ENCODE measurements around the gene TRIM4.
"Not testable (repeated sequence)": the region's sequence is repeated elsewhere in the genome, so short reads cannot be mapped to it uniquely, and the experiment has no call there.

Gene TRIM4

DNA sequence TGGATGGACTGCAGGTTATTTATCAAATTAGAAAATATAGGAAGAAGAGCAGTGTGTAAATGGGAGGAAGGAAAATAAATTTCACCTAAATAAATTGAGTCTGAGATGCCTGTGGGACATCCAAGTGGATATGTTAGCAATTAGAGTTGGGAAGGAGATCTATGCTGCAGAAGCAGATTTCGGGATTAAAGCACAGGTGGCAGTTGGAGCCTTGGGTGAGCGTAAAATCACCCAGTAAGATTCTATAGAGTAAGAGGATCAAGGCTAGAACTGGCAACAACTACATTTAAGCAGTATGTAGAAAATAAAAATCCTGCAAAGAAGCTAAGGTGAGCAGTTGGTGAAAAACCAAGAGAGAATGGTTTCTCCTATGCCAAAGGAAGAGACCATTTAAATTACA is 8.4 kb downstream of the TRIM4 start:
- no peak for DNase-seq

DNA sequence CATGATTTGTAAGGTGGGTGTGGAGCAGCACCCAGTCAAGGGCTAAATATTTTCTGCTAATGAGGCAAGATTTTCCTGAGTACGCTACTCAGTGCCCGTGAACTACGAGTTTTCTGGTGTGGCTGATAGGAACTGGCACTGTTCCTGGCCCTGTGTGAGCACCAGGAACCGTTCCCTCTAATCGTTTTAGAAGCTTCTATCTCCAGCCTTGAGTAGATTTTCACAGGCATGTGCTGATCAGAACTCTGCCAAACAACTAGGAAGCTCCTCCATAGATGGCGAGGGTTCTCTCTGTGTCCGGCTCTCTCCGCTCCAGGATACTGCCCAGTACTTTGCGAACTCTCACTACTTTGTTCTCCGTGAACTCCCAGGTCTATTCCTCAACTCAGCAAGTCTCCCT is 17.7 kb downstream of the TRIM4 start:
- no peak for DNase-seq

DNA sequence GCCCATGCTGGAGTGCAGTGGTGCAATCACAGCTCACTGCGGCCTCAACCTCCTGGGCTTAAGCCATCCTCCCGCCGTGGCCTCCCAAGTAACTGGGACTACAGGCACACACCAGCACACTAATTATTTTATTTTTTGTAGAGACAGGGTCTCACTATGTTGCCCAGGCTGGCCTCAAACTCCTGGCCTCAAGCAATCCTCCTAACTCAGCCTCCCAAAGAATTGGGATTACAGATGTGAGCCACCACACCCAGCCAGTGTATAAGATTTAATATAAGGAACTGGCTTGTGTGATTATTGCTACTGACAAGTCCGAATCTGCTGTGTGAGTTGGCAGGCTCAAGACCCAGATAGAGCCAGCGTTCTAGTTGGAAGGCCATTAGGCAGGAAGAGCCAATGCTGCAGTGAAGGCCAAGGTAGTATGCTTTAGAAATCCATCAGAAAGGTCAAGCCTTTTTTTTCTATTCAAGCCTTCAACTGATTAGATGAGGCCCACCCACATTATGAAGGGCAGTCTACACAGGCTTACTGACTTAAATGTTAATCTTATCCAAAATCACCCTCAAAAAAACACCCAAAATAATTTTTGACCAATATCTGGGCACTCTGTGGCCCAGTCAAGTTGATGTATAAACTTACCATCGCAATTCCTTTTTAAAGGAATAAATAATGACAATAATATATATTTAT is 19.4 kb downstream of the TRIM4 start:
- DNase-seq: no peak

DNA sequence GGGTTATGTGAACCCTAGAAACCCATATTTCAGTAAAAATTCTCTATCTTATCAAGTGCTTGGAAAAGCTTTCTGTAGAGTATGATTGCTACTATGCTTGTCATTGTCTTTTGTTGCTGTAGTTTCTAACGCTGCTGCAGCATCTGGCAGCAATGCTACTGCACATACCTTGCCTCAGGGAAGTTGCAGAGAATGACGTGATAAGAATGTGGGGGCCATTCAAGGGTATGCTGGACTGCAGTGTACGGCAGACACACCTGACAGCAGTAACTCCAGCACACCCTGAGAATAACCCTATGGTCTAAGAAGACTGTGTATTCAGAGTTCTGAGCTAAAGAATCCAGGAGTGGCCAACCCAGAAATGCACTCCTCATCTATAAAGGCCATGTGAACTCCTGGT is 20.5 kb downstream of the TRIM4 start:
- DNase-seq: no peak

DNA sequence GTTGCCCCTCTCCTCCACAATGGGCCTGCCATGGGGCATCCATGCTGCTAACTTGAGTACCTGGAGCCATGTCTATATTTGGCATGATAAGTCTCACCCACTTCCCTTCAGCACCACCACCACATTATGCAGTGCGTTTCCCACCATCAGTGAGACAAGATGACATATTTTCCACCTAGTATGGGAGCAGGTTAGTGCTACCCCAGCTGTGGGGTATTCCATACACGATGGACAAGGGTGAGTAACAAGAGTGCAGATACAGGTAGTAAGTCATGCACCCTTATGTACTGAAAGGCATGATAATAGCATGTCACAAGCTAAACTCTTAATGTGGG is 21.3 kb downstream of the TRIM4 start:
- no peak for DNase-seq

DNA sequence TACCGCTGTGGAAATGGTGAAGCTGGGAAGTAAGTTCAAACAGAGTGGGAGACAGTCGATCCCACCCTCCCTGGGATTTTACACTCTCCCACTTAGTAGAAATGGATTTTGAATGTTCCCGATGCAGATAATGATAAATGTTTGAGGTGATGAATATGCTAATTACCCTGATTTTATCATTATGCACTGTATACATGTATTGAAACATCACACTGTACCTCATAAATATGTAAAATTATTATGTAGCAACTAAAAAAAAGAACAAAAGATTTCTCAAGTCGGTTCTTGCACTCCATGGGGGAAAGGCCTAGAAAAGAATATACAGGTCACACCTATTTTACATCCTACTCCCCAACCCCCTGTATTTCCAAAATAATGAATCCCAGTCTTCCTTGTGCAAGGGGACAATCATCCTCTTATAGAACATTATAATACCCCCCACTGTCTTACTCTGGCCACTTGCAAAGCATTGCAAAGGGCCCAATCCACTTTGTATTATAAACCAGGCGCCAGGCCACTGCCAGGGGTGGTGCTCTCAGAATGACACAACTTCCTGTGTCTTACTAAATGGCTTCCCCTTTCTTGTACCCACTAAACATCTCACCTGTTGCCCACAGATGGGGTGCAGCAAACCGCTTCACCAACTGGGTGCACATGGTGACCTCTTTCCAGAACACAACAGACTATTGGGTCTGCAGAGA is 21.9 kb downstream of the TRIM4 start:
- no peak for DNase-seq

DNA sequence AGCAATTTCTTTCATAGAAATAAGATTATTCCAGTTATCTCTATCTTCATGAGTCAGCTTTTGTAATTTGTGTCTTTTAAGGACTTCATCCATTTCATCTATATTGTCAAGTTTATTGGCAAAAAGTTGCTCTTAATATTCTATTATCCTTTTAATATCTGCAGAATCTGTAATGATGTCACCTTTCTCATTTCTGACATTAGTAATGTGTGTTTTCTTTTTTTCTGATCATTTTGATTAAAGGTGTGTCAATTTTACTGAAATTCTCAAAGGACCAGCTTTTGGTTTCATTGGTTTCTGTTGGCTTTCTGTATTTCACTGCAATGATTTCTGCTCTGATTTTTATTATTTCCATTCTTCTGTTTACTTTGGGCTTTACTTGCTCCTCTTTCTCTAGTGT is 24.6 kb downstream of the TRIM4 start:
- DNase-seq: no peak

DNA sequence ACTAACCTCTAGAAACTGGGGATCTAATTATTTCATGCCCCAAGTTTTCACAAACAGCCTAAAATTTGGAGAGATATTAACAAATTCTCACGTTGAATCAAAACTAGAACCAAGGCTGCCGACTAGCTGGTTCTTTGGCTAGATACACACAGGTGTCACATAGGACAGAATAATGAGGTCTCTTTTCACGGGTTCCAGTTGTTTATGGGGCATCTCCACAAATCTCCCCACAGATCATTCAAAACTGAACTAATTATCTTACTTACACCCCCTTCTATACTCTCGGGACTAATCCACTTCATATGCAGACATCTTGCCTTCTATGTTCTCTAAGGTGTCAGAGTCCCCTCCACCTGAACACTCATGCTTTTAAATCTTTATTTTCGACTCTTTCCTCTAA is 26.1 kb downstream of the TRIM4 start:
- DNase-seq: no peak

DNA sequence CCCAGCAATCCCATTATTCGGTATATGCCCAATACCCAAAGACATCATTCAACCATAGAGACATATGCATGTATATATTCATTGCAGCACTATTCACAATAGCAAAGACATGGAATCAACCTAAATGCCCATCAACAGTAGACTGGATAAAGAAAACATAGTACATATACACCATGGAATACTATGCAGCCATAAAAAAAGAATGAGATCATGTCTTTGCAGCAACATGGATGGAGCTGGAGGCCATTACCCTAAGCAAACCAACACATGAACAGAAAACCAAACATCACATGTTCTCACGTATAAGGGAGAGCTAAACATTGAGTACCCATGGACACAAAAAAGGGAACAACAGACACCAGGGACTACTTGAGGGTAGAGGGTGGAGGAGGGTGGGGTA is 29.0 kb downstream of the TRIM4 start:
- DNase-seq: not testable (repeated sequence)

DNA sequence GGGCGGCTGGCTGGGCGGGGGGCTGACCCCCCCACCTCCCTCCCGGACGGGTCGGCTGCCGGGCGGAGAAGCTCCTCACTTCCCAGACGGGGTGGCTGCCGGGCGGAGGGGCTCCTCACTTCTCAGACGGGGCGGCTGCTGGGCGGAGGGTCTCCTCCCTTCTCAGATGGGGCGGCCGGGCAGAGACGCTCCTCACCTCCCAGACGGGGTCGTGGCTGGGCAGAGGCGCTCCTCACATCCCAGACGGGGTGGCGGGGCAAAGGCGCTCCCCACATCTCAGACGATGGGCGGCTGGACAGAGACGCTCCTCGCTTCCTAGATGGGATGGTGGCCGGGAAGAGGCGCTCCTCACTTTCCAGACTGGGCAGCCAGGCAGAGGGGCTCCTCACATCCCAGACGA is 31.0 kb downstream of the TRIM4 start:
- not testable (repeated sequence) for DNase-seq

DNA sequence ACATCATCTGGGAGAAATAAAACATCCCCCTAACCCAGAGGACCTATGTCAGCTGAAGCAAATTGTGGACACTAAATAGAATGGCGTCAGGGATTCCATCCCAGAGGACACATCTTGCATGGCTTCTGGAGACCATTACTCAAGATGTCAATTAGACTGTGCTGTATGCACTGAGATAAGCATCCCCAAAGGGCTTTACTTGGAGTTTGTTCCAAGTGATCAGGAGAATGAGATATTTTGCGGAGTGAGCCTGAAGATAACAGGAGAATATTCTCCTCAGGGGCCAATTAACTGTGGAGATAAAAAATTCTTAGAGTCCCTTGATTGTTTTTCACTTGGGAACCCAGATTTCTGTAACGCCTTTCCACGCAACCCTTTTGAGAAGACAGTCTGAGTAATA is 38.0 kb downstream of the TRIM4 start:
- DNase-seq: no peak

DNA sequence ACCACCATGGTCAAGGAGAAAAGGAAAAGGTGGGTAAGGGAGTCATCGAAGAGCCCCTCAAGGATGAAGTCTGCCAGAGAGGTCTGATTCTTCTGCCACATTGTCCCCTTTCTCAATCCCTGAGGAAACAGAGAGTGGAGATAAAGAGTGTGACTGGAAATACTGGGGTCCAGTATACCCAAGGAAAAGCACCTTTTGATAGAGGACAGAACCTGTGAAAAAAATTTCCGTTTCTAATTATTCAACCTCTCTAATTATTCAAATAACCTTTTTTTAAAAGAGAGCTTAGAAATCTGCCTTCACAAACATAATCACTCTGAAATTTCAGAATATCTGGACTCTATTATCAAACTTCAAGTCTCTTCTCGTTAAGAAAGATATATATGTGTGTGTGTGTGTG is 42.4 kb downstream of the TRIM4 start, which contains the start of gene OR2AE1:
Gene OR2AE1 (minus strand): TSS at position 101 of the 400 bp plus-strand sequence. CDS start 0 bp downstream, at position 101.
- DNase-seq: no peak

DNA sequence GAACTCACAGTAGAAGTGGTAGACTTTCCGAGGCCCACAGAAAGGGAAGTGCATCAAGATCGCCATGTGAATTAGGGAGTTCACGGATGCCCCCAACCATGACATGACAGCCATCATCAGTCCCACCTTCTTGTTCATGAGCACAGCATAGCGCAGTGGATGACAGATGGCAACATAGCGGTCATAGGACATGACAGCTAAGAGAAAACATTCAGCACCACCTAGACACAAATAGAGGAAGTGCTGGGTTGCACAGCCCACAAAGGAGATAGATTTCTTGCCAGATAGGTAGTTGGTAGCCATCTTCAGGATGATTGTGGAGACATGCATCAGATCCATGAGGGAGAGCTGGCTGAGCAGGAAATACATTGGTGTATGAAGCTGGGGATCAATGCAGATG is 42.8 kb downstream of the TRIM4 start:
- no peak for DNase-seq

DNA sequence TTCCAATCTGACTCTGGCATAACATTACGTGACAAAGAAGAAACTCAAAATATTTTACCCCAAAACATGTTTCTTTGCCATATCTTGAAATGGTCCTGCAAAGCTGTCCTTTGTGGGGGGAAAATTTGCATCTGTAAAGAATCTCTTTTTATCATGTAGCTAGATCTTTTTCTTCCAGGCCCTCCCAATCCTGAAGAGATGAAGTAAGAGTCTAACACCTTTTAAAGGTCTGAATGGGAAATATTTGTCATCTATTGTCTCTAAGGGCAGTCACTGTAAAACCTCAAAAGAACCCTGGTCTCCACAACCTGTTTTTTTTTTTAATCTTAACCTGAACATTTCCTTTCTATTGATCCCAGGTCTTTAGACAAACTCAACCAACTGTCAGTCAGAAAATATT is 51.1 kb downstream of the TRIM4 start:
- DNase-seq: no peak

DNA sequence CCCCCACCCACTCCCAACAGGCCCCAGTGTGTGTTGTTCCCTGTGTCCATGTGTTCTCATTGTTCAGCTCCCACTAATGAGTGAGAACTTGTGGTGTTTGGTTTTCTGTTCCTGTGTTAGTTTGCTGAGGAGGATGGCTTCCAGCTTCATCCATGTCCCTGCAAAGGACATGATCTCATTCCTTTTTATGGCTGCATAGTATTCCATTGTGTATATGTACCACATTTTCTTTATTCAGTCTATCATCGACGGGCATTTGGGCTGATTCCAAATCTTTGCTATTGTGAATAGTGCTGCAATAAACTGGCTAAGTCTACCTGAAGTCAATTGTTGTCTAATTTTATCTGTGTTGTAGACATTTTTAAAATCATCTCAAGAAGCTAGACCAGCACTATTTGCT is 51.9 kb downstream of the TRIM4 start:
- not testable (repeated sequence) for DNase-seq

DNA sequence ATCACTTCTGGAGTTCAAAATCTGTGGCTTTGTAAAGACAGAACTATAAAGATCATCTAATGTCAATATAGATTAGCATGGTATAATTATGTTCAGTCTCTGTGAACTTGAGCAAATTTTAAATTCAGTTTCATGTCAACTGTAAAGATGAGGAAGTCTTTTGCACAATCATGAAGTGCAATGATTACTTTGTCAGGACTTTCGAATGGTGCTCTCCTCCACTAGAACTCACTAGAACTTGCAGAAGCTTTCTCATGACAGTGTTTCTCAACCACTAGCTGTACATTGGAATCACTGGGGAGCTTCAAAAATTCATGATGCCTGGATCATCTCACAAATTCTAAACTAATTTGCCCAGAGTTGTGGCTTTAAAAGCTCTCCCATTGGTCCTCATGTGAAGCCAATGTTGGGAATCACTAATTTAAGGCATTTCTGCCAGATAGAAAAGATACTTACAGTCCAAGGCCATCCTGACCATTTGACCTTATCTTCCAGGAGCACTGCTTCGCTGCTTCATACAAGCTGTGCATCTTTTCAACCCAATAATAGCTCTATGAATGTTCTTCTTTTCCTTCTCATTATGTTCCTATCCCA is 55.4 kb downstream of the TRIM4 start:
- DNase-seq: no peak

DNA sequence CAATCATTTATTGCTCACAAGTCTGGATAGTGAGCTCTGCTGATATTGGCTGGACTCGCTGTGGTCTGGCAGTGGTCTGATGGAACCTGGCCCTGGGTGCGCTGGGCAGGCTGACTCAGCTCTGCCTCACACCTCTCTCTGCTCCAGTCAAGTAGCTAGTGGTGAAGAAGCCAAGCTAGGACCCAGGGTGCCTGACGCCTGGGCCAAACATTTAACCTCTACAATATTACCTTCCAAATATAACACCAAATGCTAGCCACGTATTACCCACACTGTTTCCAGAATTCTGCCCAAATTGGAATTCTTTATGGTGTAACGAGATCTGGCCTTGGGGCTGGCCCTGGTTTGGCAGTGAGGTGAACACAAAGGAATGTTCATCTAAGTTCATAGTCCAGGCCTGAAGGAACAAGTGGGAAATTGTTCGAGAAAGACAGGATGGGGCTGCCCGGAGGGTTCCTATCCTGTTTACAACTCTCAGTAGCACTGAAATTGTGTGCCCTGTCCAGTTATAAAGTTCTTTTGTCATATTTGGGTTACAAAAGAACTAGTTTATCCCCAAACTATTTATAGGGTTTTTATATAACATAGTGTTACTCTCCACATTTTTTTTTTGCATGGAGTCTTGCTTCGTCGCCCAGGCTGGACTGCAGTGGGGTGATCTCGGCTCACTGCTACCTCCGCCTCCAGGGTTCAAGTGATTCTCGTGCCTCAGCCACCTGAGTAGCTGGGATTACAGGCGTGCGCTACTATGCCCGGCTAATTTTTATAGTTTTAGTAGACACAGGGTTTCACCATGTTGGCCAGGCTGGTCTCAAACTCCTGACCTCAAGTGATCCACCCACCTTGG is 58.8 kb downstream of the TRIM4 start:
- no peak for DNase-seq

DNA sequence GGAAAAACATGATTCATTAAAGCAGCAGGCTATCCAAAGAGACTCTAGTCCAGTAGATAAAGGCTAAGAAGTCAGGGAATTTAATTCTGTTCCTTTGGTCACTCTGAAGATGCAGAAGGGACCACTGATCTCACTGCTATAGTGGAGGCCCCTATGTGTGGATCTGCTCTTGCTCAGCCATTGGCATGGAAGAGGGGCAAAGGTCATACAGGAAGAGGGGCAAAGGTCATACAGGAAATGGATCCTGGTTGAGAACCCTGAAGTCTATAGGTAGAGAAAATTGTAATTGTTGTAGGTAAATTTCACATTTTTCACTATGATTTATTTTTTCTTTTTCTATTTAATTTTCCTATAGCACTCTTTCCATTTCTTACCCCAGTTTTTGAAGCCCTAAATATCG is 64.1 kb downstream of the TRIM4 start:
- DNase-seq: no peak

DNA sequence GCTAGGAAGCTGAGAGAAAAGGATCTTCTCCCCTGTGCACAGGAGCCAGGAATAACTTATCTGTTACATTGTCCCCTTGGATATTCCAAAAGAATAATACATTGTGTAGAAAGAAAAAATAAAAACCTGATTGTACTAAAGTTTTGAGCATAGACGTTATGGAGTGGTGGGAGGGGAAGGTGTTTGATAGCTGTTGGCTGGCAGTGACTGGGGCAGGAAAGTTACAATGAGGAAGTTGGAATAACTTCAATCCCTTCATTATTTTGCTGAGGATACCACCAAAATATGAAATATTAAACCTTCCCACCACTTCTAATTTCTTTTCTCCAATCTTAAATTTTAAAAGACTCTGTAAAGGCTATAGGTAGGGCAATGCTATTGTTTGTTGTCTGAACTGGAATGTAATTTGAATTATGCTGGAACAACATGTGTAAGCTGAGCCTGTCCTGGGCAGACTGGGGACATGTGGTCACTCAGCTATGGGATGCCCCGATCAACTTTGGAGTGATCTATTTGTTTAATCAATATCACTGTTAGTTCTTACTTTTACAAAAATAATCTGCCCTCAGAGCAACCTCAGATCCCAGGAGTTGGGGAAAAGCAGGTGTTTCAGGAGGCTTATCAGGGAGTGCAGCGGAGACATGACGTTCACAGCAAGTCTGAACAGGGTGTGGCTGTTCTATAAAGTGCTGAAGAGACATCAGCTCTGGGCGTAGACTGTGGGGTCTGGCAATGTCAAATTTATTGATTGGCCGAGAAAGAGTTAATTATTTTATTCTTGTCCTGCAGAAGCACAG is 70.7 kb downstream of the TRIM4 start:
- no peak for DNase-seq

DNA sequence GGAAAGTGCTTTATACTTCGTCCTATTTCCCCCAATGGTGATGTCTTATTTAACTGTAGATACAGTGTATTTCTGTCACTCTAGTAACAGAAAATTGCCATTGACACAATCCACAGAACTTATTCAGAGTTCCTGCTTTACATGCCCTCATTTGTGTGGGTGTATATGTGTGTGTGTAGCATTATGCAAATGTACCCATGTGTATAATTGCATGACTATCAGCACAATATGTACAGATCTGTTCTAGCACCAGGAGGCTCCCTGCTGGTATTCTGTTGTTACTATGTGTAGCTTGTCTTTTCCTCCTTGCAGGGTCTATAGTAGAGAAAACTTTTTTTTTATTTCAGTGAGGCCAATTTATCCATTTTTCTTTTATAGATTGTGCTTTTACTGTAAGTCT is 75.0 kb downstream of the TRIM4 start:
- DNase-seq: no peak

DNA sequence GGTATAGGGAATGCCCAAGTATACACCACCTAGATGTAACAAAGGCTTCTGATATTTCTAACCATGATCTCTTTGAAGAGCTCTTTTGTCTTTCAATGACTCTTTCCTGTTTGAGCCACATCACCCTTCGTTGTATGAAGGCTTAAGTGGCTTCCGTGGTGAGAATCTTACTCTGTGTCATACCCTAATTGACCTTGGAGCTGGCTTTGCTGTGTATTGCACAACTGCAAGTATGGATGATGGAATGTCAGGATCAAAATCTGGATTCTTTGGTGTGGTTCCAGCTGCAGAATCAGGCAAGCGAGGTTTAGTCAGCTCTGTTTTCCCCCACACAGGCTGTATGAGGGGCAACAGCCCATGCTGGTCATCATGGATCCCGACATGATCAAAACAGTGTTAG is 75.5 kb downstream of the TRIM4 start:
- no peak for DNase-seq

DNA sequence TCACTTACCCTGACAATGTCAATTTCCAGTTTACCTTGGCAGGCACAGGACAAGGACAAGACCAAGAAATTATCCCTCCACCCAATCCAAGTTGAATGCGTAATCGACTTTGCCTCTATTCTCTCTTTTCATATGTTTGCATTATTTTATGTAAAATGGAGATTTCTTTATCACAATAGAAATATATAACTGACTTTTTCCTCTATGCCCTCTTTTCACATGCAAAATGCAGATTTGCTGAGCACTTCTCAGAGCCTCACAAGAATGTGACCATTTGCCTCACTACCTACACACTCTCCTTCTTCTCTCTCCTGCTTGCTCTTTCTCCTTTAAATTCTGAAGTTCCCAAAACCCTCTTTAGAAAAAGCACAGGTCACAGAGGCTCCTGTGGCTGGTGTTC is 76.4 kb downstream of the TRIM4 start:
- no peak for DNase-seq

All from activated CD4-positive, alpha-beta T cell treated with anti-CD3 and anti-CD28 coated beads for 4 hours (primary cell).